ENCODE data around the gene MAGOH.
"Not testable (repeated sequence)": the region's sequence is repeated elsewhere in the genome, so short reads cannot be mapped to it uniquely, and the experiment has no call there.

The MAGOH gene

DNA sequence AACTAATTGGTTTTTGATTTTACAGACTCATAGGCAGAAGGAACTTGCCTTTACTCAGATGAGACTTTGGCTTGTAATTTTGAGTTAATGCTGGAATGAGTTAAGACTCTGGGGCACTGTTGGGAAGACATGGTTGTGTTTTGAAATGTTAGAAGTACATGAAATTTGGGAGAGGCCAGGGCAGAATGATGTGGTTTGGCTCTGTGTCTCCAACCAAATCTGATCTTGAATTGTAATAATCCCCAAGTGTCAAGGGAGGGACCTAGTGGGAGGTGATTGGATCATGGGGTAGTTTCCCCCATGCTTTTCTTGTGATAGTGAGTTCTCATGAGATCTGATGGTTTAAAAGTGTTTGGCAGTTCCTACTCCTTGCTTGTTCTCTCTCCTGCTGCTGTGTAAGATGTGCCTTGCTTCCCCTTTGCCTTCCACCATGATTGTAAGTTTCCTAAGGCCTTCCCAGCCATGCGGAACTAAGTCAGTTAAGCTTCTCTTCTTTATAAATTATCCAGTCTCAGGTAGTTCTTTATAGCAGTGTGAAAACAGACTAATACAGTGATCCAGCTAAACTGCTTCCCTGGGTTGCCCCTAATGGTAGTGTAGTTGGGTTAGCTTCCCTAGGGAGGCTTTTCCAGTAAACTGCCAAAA, 31.5 kb downstream of the MAGOH start:
- DNase-seq (ENCODE audit: low read depth): no peak
- in situ Hi-C loops (cut with HindIII; ENCODE audit: low sequenced_read_pairs): no loop called here
- TF ChIP-seq, protein P1, sequence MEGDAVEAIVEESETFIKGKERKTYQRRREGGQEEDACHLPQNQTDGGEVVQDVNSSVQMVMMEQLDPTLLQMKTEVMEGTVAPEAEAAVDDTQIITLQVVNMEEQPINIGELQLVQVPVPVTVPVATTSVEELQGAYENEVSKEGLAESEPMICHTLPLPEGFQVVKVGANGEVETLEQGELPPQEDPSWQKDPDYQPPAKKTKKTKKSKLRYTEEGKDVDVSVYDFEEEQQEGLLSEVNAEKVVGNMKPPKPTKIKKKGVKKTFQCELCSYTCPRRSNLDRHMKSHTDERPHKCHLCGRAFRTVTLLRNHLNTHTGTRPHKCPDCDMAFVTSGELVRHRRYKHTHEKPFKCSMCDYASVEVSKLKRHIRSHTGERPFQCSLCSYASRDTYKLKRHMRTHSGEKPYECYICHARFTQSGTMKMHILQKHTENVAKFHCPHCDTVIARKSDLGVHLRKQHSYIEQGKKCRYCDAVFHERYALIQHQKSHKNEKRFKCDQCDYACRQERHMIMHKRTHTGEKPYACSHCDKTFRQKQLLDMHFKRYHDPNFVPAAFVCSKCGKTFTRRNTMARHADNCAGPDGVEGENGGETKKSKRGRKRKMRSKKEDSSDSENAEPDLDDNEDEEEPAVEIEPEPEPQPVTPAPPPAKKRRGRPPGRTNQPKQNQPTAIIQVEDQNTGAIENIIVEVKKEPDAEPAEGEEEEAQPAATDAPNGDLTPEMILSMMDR (IDR thresholded peaks at IDR 0.05; ENCODE audit: low read depth, low read length, missing control alignments): no peak
- no peak overlapping the region for H3K4me3 ChIP-seq (ENCODE audit: low read depth, low read length)

- DNase-seq (ENCODE audit: low read depth); H3K4me3 ChIP-seq (ENCODE audit: low read depth, low read length); in situ Hi-C loops (cut with HindIII; ENCODE audit: low sequenced_read_pairs): not testable (repeated sequence)
Observed at GRCh38 chr1:53206083-53206685, 32.1 kb downstream of the MAGOH start.

- H3K4me3 ChIP-seq (ENCODE audit: low read depth, low read length); DNase-seq (ENCODE audit: low read depth); in situ Hi-C loops (cut with HindIII; ENCODE audit: low sequenced_read_pairs): not testable (repeated sequence)
Observed at GRCh38 chr1:53205496-53205895, 32.8 kb downstream of the MAGOH start.

GRCh38 chr1:53203466-53203865, 34.9 kb downstream of the MAGOH start:
- H3K4me3 ChIP-seq (ENCODE audit: low read depth, low read length): no peak overlapping the region
- no peak for DNase-seq (ENCODE audit: low read depth)
- in situ Hi-C loops (cut with HindIII; ENCODE audit: low sequenced_read_pairs): no loop called here
- TF ChIP-seq, protein P1 (IDR thresholded peaks at IDR 0.05; ENCODE audit: low read depth, low read length, missing control alignments): no peak

- no peak for DNase-seq (ENCODE audit: low read depth)
- in situ Hi-C loops (cut with HindIII; ENCODE audit: low sequenced_read_pairs): no loop called here
- H3K4me3 ChIP-seq (ENCODE audit: low read depth, low read length): no peak overlapping the region
- TF ChIP-seq, protein P1 (IDR thresholded peaks at IDR 0.05; ENCODE audit: low read depth, low read length, missing control alignments): no peak
Observed at GRCh38 chr1:53198241-53198651, 40.1 kb downstream of the MAGOH start.

DNA sequence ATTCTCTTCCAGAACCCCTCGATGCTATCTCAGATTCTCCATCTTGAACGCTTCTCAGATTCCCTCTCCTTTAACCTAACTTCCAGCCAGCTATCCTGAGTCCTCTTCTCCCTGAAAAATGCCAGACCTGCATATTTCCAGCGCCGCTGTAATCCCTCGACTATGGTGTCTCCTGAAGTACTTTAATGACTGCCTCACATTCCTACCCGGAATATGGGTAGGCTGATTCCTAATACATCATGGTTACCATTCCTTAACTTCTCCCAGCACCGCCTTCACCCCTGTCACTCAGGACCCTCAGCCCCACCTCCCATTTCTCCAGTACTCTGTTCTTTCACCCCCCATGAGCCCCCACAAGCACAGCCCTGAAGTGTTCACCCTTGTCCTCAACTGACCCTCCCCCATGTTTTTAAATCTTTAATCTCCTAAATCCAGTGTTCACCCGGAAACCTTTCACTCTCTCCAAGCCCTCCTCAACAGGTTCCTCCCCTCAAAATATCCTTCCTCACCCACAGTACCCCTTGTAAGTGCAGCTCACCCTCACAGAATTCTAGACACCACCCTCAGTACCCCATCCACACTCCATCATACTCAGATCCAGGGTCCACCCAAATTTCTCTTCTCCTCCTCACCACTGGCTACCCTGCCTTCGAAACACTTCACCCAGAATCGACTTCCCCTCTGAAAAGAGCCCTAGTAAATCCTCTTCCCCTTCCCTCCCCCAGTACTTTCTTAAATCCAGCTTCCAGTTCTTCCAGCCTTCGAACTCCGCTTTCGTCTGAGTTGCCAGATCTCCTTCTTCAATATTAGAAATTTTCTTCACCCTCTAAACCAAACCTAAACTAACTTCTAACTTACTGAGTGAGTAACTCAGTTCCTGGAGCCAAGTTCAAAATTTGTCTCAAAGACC, 40.8 kb downstream of the MAGOH start:
- DNase-seq (ENCODE audit: low read depth): no peak
- TF ChIP-seq, protein P1 (IDR thresholded peaks at IDR 0.05; ENCODE audit: low read depth, low read length, missing control alignments): no peak
- in situ Hi-C loops (cut with HindIII; ENCODE audit: low sequenced_read_pairs): no loop called here

DNA sequence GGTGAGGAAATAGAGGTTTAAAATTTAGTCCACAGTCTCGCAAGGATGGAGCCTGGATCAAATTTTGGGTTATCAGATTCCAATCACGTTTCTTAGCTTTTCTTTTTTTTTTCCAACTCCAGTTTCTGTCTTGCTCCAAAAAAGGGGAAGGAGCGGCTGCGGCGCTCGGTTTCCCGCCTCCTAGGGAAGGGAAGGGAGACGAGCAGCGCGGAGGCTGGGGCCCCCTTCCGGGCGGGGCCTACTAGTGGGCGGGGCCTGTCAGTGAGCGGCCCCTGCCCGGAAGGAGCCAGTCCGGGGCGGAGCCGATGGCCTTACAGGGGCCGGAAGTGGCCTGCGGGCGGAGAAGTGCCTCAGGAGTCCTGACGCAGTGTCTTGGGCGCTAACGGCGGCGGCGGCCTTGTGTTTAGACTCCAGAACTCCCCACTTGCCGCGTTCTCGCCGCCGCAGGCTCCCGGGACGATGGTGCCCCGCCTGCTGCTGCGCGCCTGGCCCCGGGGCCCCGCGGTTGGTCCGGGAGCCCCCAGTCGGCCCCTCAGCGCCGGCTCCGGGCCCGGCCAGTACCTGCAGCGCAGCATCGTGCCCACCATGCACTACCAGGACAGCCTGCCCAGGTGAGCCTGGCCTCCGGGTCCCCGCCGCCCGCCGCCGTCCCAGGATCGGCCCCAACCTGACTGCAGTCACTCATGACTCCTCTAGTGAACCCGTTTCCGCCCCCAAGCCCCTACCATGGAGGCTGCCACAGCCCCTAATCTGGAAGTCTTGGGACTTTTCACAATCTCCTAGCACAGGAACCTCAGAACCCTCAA, 41.6 kb downstream of the MAGOH start, which contains the start of gene CPT2:
CPT2 (plus strand) TSS at position 340 of the 806 bp plus-strand sequence; CDS start at position 460, 120 bp downstream.
- peak within 1 kb of the TSS; percentile 77 for H3K4me3 ChIP-seq (ENCODE audit: low read depth, low read length)
- DNase-seq (ENCODE audit: low read depth): peak; percentile 68
- TF ChIP-seq, protein P1 (IDR thresholded peaks at IDR 0.05; ENCODE audit: low read depth, low read length, missing control alignments): no peak
- in situ Hi-C loops (cut with HindIII; ENCODE audit: low sequenced_read_pairs): no loop called here

More for the DNA sequence above, 40.8 kb downstream of the MAGOH start:
- peak overlapping the region; percentile 77 for H3K4me3 ChIP-seq (ENCODE audit: low read depth, low read length)
